Stimulated activated memory B cell treated with anti-CD40 and anti-IgM and Interleukin-4, amounts not matched to agents 10 μg/mL and 1 μg/mL and 100 μg/mL, for 72 hours (primary cell): ENCODE data around the gene FAM83G.

Experiments used
- ATAC-seq: fragments of 150-1000 bp; cut with Tn5 transposase; 2 replicates; pipeline ENCODE4 v1.10.0; 2021
- H3K27ac Mint-ChIP-seq: one replicate; pipeline ENCODE4 v1.8.0; 2022; ENCODE audit warnings: mild to moderate bottlenecking, mixed read lengths
- H3K27me3 Mint-ChIP-seq: one replicate; pipeline ENCODE4 v1.8.0; 2022; ENCODE audit warnings: mixed read lengths
- H3K36me3 Mint-ChIP-seq: one replicate; pipeline ENCODE4 v1.8.0; 2022; ENCODE audit warnings: mixed read lengths
- H3K4me1 Mint-ChIP-seq: one replicate; pipeline ENCODE4 v1.8.0; 2022; ENCODE audit warnings: mixed read lengths
- H3K4me3 Mint-ChIP-seq: one replicate; pipeline ENCODE4 v1.8.0; 2022; ENCODE audit warnings: mild to moderate bottlenecking, moderate library complexity, mixed read lengths
- H3K9me3 Mint-ChIP-seq: one replicate; pipeline ENCODE4 v1.8.0; 2022; ENCODE audit warnings: mixed read lengths

FAM83G gene

DNA sequence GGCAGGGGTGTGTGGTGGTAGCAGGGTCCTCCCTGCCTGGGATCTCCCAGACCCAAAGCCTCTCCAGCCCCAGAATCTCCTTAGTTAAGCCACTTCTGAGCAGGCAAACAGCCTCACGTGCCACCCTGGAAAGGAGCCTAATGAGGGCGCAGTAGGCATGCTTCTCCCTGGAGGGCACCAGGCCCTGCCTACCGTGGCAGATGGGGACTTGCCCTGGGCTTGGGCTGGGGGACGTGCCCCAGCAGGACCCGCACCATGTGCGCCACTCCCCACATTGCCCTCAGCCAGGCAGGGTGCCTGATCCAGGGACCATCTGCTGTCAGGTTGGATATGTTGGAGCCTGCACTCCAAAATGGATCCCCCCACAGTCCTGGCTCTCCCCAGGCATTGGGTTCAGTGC is 14.2 kb downstream of the FAM83G start:
- Mint-ChIP-seq H3K27me3 (no peaks in the 10 kb centered on the region), H3K36me3 (peaks cover 21% of the 10 kb centered on the region), H3K4me3 (no peak overlapping the region), H3K4me1 (peaks cover 28% of the 10 kb centered on the region), H3K27ac (no peak overlapping the region), H3K9me3 (peaks cover 2% of the 10 kb centered on the region)
- no peak for ATAC-seq

DNA sequence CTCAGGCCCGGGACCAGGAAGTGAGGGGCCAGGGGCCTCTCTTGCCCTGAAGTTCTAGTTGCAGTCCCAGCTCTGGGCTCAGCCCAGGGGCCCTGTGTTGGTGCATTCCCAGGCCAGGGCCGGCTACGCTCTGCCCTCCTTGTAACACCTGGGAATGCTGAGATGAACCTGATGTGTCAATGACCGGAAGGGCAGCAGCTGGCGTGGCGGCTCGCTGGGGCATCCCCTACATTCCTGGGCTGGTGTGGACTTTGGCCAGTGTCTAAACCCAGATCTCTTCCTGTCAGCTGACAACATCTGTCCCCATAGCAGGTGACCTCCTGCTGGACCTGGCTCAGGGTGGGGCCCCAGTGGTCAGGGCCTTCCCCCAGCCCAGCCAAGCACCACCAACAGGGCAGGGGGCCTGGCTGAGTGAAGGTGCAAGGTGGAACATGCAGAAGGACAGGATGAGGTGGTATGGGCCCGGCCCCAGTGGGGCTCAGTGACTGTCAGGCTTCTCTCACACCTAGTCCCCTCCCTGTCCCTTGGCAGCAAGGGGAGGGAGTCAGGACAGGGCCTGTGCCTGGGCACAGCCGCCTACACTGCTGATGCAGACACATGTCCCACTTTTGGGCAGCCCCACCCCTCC is 15.9 kb downstream of the FAM83G start:
- H3K27me3 Mint-ChIP-seq = no peaks in the 10 kb centered on the region
- H3K36me3 Mint-ChIP-seq = peaks cover 15% of the 10 kb centered on the region
- H3K4me3 Mint-ChIP-seq = no peak overlapping the region
- no peak overlapping the region for H3K27ac Mint-ChIP-seq
- ATAC-seq = no peak
- no peaks in the 10 kb centered on the region for H3K9me3 Mint-ChIP-seq
- H3K4me1 Mint-ChIP-seq = peaks cover 19% of the 10 kb centered on the region

DNA sequence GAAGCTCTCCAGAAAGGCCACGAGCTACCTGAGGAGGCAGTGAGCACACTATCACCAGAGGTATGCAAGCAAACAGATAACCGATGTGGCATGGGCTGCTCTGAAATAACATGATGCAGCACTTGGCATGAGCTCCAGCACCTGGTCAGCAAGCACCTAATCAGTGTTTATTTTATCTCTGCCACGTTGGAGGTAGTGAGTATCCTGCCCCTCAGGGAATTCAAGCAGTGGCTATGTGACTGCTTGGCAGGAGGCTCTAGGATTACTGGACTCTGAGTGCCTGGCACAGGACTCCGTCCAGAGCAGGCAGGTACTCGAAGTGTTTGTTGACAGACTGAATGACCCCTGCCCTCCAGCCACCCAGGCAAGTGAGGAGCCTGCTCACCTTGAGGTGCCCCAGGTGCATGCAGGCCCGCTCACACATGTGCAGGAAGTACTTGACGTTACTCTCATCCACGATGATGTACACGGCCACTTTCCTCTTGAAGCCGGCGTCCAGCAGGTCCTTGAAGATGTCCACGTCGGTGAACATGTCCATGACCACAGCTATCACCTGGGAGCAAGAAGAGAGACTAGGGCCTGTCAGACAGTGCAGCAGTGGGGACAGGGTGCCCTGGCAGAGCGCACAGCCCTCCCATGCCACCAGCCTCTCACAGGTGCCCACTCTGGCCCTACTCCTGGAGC is 16.6 kb downstream of the FAM83G start:
- ATAC-seq = no peak
- H3K36me3 Mint-ChIP-seq = peaks cover 15% of the 10 kb centered on the region
- H3K9me3 Mint-ChIP-seq = no peaks in the 10 kb centered on the region
- peaks cover 12% of the 10 kb centered on the region for H3K4me1 Mint-ChIP-seq
- H3K27me3 Mint-ChIP-seq = no peaks in the 10 kb centered on the region
- no peak overlapping the region for H3K27ac Mint-ChIP-seq
- H3K4me3 Mint-ChIP-seq = no peak overlapping the region

DNA sequence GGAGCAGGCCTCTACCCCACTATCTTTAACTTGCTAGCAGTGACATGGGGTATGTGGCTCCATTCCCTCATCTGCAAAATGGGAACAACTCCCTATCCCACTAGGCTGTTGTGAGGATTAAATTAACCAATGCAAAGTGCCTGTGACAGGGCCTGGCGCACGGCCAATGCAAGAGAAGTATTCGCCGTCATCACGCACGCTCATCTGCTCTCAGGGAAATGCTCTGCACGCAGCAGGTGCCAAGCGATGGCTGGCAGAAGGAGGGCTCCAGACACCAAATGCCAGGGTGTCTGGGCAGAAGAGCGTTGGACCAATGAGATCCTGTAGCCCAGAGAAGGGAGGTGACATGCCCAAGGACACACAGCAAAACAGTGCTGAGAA is 17.3 kb downstream of the FAM83G start:
- H3K4me1 Mint-ChIP-seq = peaks cover 4% of the 10 kb centered on the region
- H3K4me3 Mint-ChIP-seq = no peak overlapping the region
- H3K36me3 Mint-ChIP-seq = peaks cover 17% of the 10 kb centered on the region
- no peaks in the 10 kb centered on the region for H3K9me3 Mint-ChIP-seq
- no peaks in the 10 kb centered on the region for H3K27me3 Mint-ChIP-seq
- H3K27ac Mint-ChIP-seq = no peak overlapping the region
- ATAC-seq = no peak

DNA sequence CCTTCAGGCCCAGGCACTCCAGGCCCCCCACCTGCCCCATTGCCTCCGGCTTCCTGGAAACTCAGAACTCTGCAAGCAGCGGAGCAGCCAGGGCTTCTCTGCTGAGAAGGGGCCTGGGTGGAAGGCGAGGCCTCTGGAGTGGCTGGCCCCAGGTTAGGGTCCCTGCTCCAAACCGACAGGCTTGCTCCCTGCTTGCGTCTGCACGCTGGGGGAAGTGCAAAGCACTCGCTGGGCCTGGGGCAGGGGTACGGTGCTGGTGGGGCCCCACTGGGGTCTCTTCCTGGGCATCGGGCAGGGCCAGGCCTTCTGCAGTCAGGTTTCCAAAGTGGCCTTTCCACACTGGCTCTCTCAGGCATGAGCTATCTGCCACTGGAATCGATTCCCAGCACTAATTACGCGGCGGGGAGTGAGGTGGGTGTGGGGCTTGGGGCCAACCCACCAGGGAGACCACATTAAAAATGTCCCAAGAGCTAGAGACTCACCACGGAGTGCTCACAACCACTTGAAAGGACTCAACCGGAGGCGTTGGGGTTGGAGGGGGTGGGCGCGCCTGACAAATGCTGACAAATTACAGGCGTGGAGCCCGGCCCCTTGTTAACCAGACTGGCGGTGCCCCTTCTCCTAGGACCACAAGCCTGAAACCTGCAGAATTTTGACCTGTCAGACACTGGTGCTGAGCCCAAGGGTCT is 17.9 kb downstream of the FAM83G start:
- Mint-ChIP-seq H3K27me3 (no peaks in the 10 kb centered on the region), H3K4me3 (no peak overlapping the region), H3K4me1 (no peaks in the 10 kb centered on the region), H3K27ac (no peak overlapping the region), H3K36me3 (peaks cover 20% of the 10 kb centered on the region), H3K9me3 (no peaks in the 10 kb centered on the region)
- ATAC-seq = no peak

DNA sequence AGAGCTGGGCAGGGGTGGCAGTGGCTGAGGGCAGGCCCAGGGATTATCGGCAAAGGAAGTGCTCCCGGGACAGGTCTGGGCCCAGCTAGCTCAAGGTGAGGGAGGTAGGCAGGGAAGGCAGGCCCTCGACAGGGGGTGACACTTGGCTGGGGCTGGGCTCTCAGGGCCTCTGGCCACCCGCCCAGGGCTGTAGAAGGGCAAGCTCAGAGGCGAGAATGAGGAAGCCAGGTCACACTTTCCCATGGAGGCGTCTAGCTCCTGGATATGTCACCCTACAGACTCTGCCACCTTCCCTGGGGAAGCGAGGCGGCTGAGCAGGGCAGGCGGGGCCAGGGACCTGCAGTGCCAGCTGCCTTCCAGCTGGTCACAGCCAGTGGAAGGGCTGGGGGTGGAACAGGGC is 19.1 kb downstream of the FAM83G start:
- Mint-ChIP-seq H3K4me3 (no peak overlapping the region), H3K36me3 (peaks cover 20% of the 10 kb centered on the region), H3K27me3 (no peaks in the 10 kb centered on the region), H3K4me1 (no peaks in the 10 kb centered on the region), H3K9me3 (no peaks in the 10 kb centered on the region), H3K27ac (no peak overlapping the region)
- ATAC-seq = no peak

DNA sequence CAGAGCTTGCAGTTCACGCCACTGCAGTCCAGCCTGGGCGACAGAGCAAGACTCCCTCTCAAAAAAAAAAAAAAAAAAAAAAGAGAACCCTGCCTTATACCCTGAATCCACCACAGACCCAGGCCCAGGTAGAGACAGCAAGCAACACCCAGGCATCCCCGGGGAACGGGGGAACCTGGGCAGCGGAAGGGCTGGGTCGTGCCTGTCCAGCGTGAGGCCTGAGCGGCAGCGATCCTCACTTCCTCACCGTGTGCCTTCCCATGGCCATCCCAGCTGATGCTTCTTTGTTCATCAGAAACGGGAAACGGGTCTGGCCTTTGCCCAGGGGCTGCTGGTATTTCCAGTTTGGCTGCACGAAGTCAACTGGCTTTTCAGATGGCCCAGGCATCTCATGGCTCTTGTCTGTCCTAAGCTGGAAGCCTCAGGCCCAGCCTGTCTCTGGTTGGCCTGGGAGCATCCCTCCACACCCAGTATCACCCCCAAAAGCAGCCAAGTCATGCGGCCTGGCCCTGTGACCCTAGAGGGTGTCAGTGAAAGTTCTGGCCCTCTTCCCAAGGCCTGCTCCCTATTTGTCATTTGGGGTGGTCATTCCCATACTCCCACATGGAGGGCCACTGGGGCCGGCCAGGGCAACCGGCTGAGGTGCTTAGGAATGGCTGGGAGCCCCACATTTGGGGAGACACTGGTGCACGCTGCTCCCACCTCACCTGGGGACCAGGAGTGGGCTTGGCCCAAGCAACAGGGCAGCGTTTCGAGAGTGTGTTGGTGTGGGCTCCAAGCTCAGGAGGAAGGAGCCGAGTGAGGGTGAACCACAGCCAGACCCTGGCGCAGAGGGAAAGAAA is 20.1 kb downstream of the FAM83G start:
- peaks cover 26% of the 10 kb centered on the region for H3K36me3 Mint-ChIP-seq
- no peaks in the 10 kb centered on the region for H3K4me1 Mint-ChIP-seq
- no peaks in the 10 kb centered on the region for H3K9me3 Mint-ChIP-seq
- ATAC-seq = no peak
- no peak overlapping the region for H3K27ac Mint-ChIP-seq
- H3K27me3 Mint-ChIP-seq = no peaks in the 10 kb centered on the region
- no peak overlapping the region for H3K4me3 Mint-ChIP-seq

DNA sequence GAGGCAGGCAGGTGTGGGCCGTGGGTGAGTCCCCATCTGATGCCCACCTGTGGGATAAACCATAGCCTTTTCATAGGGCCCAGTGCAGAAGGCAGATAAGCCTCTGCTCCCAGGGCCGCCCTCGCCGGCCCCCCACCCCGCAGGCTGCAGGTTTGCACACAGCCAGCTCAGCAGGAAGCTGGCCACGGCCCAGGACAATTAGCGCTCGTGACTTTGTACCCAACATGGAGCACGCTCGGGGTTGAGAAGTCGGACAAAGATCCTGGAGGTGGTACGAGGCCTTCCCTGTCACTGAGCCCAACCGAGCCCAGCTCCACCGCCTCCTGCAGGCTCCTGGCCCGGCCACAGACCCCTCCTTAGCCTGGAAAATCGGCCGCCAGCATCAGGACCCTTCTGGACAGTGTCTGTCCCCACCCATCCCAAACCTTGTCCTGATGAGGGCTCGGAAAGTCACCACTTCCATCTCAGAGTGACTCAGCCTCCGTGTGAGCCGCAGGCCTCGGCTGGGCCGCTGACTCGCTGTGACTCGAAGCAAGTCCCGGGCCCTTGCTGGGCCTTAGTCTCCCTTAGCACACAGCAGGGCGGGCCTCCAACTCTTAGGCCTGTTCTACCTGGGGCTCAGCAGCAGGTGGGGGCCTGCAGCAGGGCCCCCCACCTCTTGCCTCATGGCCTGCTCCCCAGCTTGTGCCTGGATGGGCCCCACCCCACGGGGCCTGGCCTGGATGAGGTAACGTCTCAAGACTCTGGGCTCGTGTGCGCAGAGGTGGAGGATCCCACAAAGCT is 22.7 kb downstream of the FAM83G start:
- Mint-ChIP-seq H3K9me3 (no peaks in the 10 kb centered on the region), H3K4me3 (no peak overlapping the region), H3K27me3 (no peaks in the 10 kb centered on the region), H3K36me3 (peaks cover 42% of the 10 kb centered on the region), H3K27ac (no peak overlapping the region), H3K4me1 (no peaks in the 10 kb centered on the region)
- no peak for ATAC-seq

DNA sequence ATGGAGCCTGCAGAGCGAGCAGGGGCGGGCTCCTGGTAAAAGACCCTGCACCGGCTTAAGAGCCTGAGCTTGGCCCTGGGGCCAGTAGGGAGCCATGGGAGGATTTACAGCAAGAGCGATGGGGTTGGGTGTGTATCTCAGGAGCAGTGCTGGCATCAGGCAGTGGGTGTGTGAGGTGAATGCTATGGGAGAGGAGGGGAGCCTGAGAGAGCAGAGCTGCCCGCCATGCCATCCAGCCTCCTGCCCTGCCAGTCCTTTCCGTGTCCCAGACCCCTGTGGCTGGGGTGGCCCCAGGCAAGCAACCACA is 23.3 kb downstream of the FAM83G start:
- no peaks in the 10 kb centered on the region for H3K4me1 Mint-ChIP-seq
- no peak for ATAC-seq
- peaks cover 47% of the 10 kb centered on the region for H3K36me3 Mint-ChIP-seq
- no peaks in the 10 kb centered on the region for H3K9me3 Mint-ChIP-seq
- no peak overlapping the region for H3K27ac Mint-ChIP-seq
- H3K27me3 Mint-ChIP-seq = no peaks in the 10 kb centered on the region
- H3K4me3 Mint-ChIP-seq = no peak overlapping the region

DNA sequence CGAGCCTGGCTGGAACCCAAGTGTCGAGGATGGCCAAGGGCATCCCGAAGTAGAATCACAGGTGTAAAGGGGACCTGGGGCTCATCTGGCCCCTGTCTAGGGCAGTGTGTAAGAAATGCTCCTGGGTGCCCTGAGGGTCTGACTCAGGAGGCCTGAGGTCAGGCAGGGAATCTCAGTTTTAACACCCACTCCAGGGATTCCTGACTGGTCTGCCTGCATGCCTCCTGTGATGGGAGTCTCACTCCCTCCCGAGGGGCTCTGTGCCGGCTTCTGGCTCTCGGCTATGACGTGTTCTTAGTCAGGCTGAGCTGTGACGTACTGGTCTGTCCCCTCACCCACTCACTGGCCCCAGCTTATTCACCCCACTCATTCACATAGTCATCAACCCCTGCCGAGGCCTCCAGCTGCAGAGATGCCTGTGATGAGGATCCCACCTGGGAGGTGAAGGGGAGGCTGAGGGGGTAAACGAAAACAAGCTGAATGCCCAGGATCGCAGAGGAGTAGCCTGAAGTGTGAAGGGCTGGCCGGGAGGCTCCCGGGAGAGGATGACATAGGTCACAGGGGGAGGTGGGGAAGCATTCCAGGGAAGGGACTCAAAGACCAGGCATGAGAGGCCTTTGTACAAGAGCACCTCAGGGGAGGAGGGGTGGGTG is 23.8 kb downstream of the FAM83G start:
- Mint-ChIP-seq H3K27me3 (no peaks in the 10 kb centered on the region), H3K9me3 (no peaks in the 10 kb centered on the region), H3K36me3 (peaks cover 44% of the 10 kb centered on the region), H3K4me1 (no peaks in the 10 kb centered on the region), H3K27ac (no peak overlapping the region), H3K4me3 (no peak overlapping the region)
- ATAC-seq = no peak

DNA sequence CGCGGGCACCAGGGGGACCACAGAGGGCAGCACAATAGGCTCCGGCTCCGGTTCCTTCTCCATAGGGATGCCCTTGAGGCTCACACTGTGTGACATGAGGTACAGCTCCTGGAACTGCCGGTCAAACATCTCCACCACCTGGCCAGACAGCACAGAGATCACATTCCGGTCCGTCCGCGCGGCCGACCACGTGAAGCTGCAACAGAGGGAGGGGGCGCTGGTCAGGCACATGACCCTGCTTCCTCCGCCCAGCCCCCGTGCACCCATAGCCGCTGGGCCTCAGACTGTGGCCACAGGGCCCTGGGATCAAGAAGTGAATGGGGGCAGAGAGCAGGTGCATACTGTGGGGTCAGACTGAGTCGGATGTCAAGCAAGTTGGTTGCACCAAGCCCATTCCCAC is 25.9 kb downstream of the FAM83G start:
- H3K4me3 Mint-ChIP-seq = no peak overlapping the region
- peaks cover 43% of the 10 kb centered on the region for H3K36me3 Mint-ChIP-seq
- H3K9me3 Mint-ChIP-seq = no peaks in the 10 kb centered on the region
- no peaks in the 10 kb centered on the region for H3K27me3 Mint-ChIP-seq
- H3K4me1 Mint-ChIP-seq = no peaks in the 10 kb centered on the region
- H3K27ac Mint-ChIP-seq = no peak overlapping the region
- ATAC-seq = no peak

DNA sequence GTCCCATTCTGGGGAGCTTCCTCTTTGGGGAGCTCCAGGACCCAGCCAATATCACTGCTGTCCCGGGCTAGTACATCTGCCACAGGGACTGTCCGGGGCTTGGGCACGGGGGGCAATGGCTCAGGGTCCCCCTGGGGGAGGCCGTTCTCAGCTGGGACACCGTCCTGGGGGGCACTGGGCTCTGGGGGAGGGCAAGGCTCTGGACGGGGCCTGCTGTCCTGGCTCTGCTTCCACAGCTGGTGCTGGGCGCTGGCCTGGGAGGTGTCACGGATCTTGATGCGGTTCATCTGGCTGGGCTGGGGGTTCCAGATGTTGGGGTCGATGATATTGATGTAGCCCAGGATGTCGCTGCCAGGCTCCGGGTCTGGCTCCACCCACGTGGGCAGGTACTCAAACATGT is 26.5 kb downstream of the FAM83G start:
- peaks cover 49% of the 10 kb centered on the region for H3K36me3 Mint-ChIP-seq
- H3K9me3 Mint-ChIP-seq = no peaks in the 10 kb centered on the region
- ATAC-seq = no peak
- no peaks in the 10 kb centered on the region for H3K4me1 Mint-ChIP-seq
- no peaks in the 10 kb centered on the region for H3K27me3 Mint-ChIP-seq
- no peak overlapping the region for H3K4me3 Mint-ChIP-seq
- H3K27ac Mint-ChIP-seq = no peak overlapping the region

DNA sequence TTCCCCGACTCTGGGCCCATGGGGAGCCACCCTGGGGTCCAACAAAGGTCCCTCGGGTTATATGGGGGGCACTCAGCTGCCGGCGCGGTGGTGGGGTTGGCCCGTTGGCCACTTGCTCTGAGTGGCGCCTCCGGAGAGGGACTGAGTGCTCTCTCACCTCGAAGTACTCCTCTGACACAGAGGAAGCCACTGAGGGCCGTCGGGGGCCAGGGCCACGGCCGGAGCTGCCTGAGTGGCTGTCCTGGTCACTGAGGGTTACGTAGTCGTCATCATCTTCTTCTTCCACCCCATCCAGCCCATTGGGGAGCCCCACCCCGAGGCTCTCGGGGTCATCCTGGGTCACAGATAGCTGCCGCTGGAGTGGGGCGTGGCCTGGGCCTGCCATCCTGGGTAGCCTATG is 26.9 kb downstream of the FAM83G start:
- no peak for ATAC-seq
- Mint-ChIP-seq H3K4me3 (no peak overlapping the region), H3K27ac (no peak overlapping the region), H3K4me1 (no peaks in the 10 kb centered on the region), H3K36me3 (peaks cover 52% of the 10 kb centered on the region), H3K27me3 (no peaks in the 10 kb centered on the region), H3K9me3 (no peaks in the 10 kb centered on the region)

DNA sequence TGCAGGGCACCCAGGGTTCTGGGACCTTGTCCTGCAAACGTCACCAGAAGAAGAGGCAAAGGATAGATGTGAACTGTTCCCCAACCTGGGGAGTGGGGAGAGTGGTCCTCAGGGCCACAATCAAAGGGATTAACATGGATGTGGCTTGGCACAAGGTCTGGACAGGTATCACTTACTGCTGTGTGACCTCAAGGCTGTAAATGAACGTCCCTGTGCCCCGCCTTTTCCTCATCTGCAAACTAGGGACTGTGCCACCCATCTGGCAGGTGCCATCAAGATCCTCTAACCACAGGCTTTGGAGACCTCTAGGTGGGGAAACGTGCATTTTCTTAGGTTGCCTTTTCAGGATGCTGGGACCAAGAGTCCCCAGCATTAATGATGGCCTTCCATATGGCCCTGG is 27.5 kb downstream of the FAM83G start:
- no peak overlapping the region for H3K27ac Mint-ChIP-seq
- H3K36me3 Mint-ChIP-seq = peaks cover 54% of the 10 kb centered on the region
- ATAC-seq = no peak

More for the DNA sequence above, 27.5 kb downstream of the FAM83G start:
- Mint-ChIP-seq H3K4me1 (no peaks in the 10 kb centered on the region), H3K9me3 (no peaks in the 10 kb centered on the region), H3K27me3 (no peaks in the 10 kb centered on the region), H3K4me3 (no peak overlapping the region)
